Heart right ventricle (tissue), 16 donors: ENCODE results near the gene FAM13B. TPM values are rescaled to one million over a fixed set of nuclear protein-coding genes. Genes with fewer than 3 reads are reported as not detected.

ENCODE experiments used
- ATAC-seq, 8 donors: fragments of 200-7000 bp; cut with Tn5 transposase; one replicate each; pipeline ENCODE4 v1.9.1; 2020; ENCODE audit warnings: mild to moderate bottlenecking in 8 of 8, moderate library complexity in 8 of 8, moderate number of reproducible peaks in 1 of 8
- DNase-seq, 2 donors: peaks; one replicate each; pipeline ENCODE4 v3.0.0-alpha.2; 2020
- H3K27ac ChIP-seq, 10 donors: fragments of 200-600 bp; sonication (generic) in 2 of 10; one replicate each; pipeline versions ENCODE4 v1.5.0 to v1.8.0; 2020 to 2022; ENCODE audit warnings: mild to moderate bottlenecking in 3 of 10
- H3K27me3 ChIP-seq, 7 donors: fragments of 200-600 bp; one replicate each; pipeline ENCODE4 v1.8.0; 2021 to 2022; ENCODE audit warnings: mild to moderate bottlenecking in 2 of 7
- H3K36me3 ChIP-seq, 9 donors: fragments of 200-600 bp; sonication (generic) in 1 of 9; one replicate each; pipeline versions ENCODE4 v1.5.0 to v1.8.0; 2020 to 2022; ENCODE audit warnings: mild to moderate bottlenecking in 2 of 9
- H3K4me1 ChIP-seq, 9 donors: fragments of 200-600 bp; sonication (generic) in 1 of 9; one replicate each; pipeline versions ENCODE4 v1.5.0 to v1.8.0; 2020 to 2022; ENCODE audit warnings: mild to moderate bottlenecking in 4 of 9
- H3K4me3 ChIP-seq, 10 donors: fragments of 200-600 bp; sonication (generic) in 2 of 10; one replicate each; pipeline versions ENCODE4 v1.5.0 to v1.8.0; 2020 to 2022; ENCODE audit warnings: mild to moderate bottlenecking in 7 of 10, moderate library complexity in 2 of 10
- H3K9me3 ChIP-seq, 11 donors: fragments of 200-600 bp in 10 of 11; sonication (generic) in 2 of 11; one replicate each; pipeline versions ENCODE4 v1.5.0 to v1.8.0; 2013 to 2022; ENCODE audit warnings: mild to moderate bottlenecking in 2 of 11, control low read depth in 1 of 11, moderate library complexity in 1 of 11
- WGBS, 2 donors: extraction: QIAGEN DNeasy Blood & Tissue Kit; methylation state at CpG; one replicate each; pipeline ENCODE4 v1.1.7; 2013; ENCODE audit warnings: inconsistent platforms in 1 of 2; 5-methylcytosine and 5-hydroxymethylcytosine counted together
- intact Hi-C, 10 donors: fragments of 100-400 bp; cut with DNase I; formaldehyde crosslinking; loops; one replicate each; pipeline versions ENCODE4 v1.11.1 to v1.14.2; 2022
- polyA plus RNA-seq, 2 donors: library from polyadenylated mRNA; stranded (reverse); fragments of 200-250 nt; gene quantifications; one replicate each; pipeline ENCODE4 v1.2.3, GENCODE V29; 2013
- total RNA-seq, 10 donors: library from RNA; stranded (reverse); fragmentation: NEBNext Ultra II Directional in 3 of 10; extraction: Animal tissue kit (Norgen Biotek cat#: 25700) in 3 of 10; gene quantifications; one replicate each; pipeline versions ENCODE4 v1.2.1 to v1.2.4, GENCODE V29; 2021 to 2023
- TF ChIP-seq, protein P1 (sequence below), 9 donors: fragments of 200-600 bp; sonication (generic) in 2 of 9; IDR thresholded peaks; one replicate each; pipeline versions ENCODE4 v1.5.0 to v1.8.0; 2021 to 2022; ENCODE audit warnings: antibody characterized with exemption in 9 of 9, mild to moderate bottlenecking in 5 of 9, moderate library complexity in 1 of 9
- donor health status: Arrhythmogenic right ventricular cardiomyopathy.
- donor health status: ischemic (EF 13 %, LVEDD 7.1; RV severe dilation, severe dysfunction).
- donor health status: healthy with polysubstance abuse.
- donor health status: DM: no; HTN: yes; CAD: no.
- donor health status: DM: no; HTN: no; CAD: no.
- donor health status: ischemic (EF 25% LVEDD 6.9; RV normal size, moderate dysfunction).
- donor health status: ischemic (EF 25% LVEDD 5.7; RV mildly dilated, moderate dysfunction).
- donor health status: healthy.
- donor health status: DM: yes; HTN: yes; CAD: no.
- donor health status: Ischemic cardiomyopathy.
- donor health status: ischemic (EF 35%, LVEDD 5.7; RV mildly dilated, moderate dysfunction).
- donor health status: nonischemic (EF 11% LVEDD 7.7; RV severe dilation, severe dysfunction).
- donor health status: DM: yes; HTN: yes; CAD: no.
- donor health status: PGD.
- donor health status: ischemic (EF 29% LVEDD 5.4; RV normal size, mild dysfunction).
- donor health status: nonischemic (EF 23%, LVEDD 6.1; RV moderate dilation, normal function).

FAM13B gene
- total and polyA plus RNA-seq, 12 donors: 8.8 to 47.4 (median 31.6) TPM

GRCh38 chr5:138022912-138023311 lies 10.0 kb downstream of the FAM13B start:
- 87 to 89% methylated on average over 3 of the region's 3 CpGs for WGBS, 2 donors
- TF ChIP-seq, protein P1, sequence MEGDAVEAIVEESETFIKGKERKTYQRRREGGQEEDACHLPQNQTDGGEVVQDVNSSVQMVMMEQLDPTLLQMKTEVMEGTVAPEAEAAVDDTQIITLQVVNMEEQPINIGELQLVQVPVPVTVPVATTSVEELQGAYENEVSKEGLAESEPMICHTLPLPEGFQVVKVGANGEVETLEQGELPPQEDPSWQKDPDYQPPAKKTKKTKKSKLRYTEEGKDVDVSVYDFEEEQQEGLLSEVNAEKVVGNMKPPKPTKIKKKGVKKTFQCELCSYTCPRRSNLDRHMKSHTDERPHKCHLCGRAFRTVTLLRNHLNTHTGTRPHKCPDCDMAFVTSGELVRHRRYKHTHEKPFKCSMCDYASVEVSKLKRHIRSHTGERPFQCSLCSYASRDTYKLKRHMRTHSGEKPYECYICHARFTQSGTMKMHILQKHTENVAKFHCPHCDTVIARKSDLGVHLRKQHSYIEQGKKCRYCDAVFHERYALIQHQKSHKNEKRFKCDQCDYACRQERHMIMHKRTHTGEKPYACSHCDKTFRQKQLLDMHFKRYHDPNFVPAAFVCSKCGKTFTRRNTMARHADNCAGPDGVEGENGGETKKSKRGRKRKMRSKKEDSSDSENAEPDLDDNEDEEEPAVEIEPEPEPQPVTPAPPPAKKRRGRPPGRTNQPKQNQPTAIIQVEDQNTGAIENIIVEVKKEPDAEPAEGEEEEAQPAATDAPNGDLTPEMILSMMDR (IDR thresholded peaks at IDR 0.05): no peak
- intact Hi-C loops: no loop called here
- Histone ChIP-seq H3K4me1 (peaks cover 0 to 57% (median 19%) of the 10 kb centered on the region in 9 donors), H3K4me3 (no peak overlapping the region), H3K27ac (no peak overlapping the region), H3K36me3 (peaks cover 0 to 33% (median 9%) of the 10 kb centered on the region in 9 donors), H3K27me3 (no peaks in the 10 kb centered on the region), H3K9me3 (no peaks in the 10 kb centered on the region)
- DNase-seq (no peak), ATAC-seq (peak in 1 of 8 donors; percentile 12)

- TF ChIP-seq, protein P1 (IDR thresholded peaks at IDR 0.05): no peak
- intact Hi-C loops: no loop called here
- peaks cover 0 to 45% (median 12%) of the 10 kb centered on the region in 9 donors for H3K36me3 ChIP-seq
- no peak overlapping the region for H3K27ac ChIP-seq
- no peaks in the 10 kb centered on the region for H3K27me3 ChIP-seq
- DNase-seq (no peak), ATAC-seq (no peak)
- H3K4me1 ChIP-seq: peaks cover 0 to 48% (median 14%) of the 10 kb centered on the region in 9 donors
- 0 to 40% methylated on average over 1 of the region's 1 CpG for WGBS, 2 donors
- H3K4me3 ChIP-seq: no peak overlapping the region
- no peaks in the 10 kb centered on the region for H3K9me3 ChIP-seq
Observed at GRCh38 chr5:138021771-138022170, 11.1 kb downstream of the FAM13B start.

- TF ChIP-seq, protein P1 (IDR thresholded peaks at IDR 0.05): no peak
- Histone ChIP-seq H3K27ac (no peak overlapping the region), H3K9me3 (no peaks in the 10 kb centered on the region), H3K4me1 (peaks cover 0 to 34% (median 7%) of the 10 kb centered on the region in 9 donors), H3K4me3 (no peak overlapping the region), H3K27me3 (no peaks in the 10 kb centered on the region), H3K36me3 (peaks cover 0 to 72% (median 16%) of the 10 kb centered on the region in 9 donors)
- DNase-seq (no peak), ATAC-seq (no peak)
- WGBS, 2 donors: 40 to 52% methylated on average over 3 of the region's 3 CpGs
- intact Hi-C loops: loop anchor here in 1 of 10 donors (5.0 kb wide), 1 partner anchor 707 kb away; no protein-coding TSS in a partner anchor
Observed at GRCh38 chr5:138018849-138019248, 14.0 kb downstream of the FAM13B start.

GRCh38 chr5:138015916-138016315 lies 17.0 kb downstream of the FAM13B start:
- Histone ChIP-seq H3K27ac (no peak overlapping the region), H3K36me3 (peaks cover 0 to 94% (median 25%) of the 10 kb centered on the region in 9 donors), H3K27me3 (no peaks in the 10 kb centered on the region), H3K4me3 (no peak overlapping the region), H3K9me3 (no peaks in the 10 kb centered on the region), H3K4me1 (peaks cover 0 to 11% (median 3%) of the 10 kb centered on the region in 9 donors)
- 96 to 97% methylated on average over 2 of the region's 2 CpGs for WGBS, 2 donors
- TF ChIP-seq, protein P1 (IDR thresholded peaks at IDR 0.05): no peak
- DNase-seq (no peak), ATAC-seq (no peak)
- intact Hi-C loops: loop anchor here in 1 of 10 donors (5.0 kb wide), 1 partner anchor 704 kb away; no protein-coding TSS in a partner anchor
